H4 (cell line): ENCODE measurements around the gene PTPRR. TPM values are rescaled to one million over a fixed set of nuclear protein-coding genes. Genes with fewer than 3 reads are reported as not detected.
A peak's percentile ranks its signal among the peaks of the same experiment; 100 is the strongest.

Experiments
- DNase-seq: peaks from one replicate; pipeline ENCODE4 v3.0.0-alpha.2; 2015; ENCODE audit warnings: low spot score
- total RNA-seq: library from RNA; depleted of rRNA; stranded (reverse); fragments of >200 nt; shearing (Covaris generic); gene quantifications from 2 replicates; pipeline ENCODE4 v1.2.3, GENCODE V29; 2014; rRNA removed

Gene PTPRR, protein sequence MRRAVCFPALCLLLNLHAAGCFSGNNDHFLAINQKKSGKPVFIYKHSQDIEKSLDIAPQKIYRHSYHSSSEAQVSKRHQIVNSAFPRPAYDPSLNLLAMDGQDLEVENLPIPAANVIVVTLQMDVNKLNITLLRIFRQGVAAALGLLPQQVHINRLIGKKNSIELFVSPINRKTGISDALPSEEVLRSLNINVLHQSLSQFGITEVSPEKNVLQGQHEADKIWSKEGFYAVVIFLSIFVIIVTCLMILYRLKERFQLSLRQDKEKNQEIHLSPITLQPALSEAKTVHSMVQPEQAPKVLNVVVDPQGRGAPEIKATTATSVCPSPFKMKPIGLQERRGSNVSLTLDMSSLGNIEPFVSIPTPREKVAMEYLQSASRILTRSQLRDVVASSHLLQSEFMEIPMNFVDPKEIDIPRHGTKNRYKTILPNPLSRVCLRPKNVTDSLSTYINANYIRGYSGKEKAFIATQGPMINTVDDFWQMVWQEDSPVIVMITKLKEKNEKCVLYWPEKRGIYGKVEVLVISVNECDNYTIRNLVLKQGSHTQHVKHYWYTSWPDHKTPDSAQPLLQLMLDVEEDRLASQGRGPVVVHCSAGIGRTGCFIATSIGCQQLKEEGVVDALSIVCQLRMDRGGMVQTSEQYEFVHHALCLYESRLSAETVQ
- 1.3 TPM in 2 replicates for total RNA-seq

GRCh38 chr12:70920251-70920851, at the start of gene PTPRR:
Gene PTPRR (minus strand): TSS chr12:70920738. CDS start chr12:70920390, 348 bp downstream.
- DNase-seq = no peak

DNA sequence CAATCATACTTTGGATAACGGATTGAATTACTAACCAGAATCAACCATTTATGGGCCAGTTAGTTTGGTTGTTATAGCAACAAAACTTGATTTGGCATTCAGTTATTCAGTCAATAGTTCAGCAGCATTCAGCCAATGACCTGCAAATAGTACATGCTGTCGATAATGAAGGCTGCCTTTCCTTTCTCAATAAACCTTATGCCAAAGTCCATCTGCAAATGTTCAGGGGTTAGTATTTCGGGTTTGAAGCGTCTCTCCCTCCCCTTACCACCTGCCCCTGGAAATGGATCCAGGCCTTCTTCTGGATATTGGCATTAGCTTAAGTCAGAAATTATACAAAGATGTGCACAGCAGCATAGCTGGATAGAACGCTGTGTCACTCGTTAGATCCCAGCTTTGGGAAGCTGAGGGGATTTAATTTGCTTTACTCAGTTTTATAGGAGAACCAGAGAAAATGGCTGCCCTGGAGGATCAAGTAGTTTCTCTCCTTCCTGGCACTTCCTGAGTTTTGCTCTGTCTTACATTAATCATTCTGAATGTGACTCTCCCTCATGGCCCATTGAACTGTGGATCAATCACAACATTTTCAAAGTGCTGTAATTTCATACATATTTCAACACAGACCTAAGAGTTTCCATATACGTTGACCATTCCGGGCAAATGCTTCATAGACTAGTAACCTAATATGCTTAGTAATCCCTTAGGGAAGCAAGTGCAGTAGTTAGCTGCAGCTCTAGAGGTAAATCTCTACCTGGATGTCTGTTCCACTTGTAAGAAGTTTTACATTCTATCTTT, 46.7 kb upstream of the PTPRR start:
- DNase-seq = no peak

- DNase-seq = no peak
These were observed 45.5 kb upstream of the PTPRR start for GRCh38 chr12:70966046-70966445.

- DNase-seq = no peak
These were observed 44.5 kb upstream of the PTPRR start for GRCh38 chr12:70964867-70965510.

- no peak for DNase-seq
These were observed 42.6 kb upstream of the PTPRR start for GRCh38 chr12:70963081-70963660.

GRCh38 chr12:70962226-70962794, 41.8 kb upstream of the PTPRR start:
- DNase-seq = no peak

DNA sequence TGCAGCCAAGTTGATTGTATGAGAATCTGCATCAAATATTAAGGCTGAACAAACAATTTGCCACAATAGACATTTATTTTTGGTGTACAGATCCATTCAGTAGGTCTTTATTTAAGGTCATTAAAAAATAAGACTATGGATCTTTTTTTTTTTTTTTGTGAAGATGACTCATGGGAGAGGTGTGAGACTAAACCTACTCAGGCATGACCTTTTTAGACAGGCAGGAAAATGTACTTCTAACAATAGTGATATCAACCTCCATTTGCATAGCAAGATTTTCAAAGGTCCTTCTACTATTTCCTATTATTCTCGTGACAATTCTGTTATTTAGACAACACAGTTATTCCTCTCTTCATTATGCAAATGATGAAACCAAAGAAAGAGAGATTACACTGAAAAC, 39.9 kb upstream of the PTPRR start:
- DNase-seq = no peak

DNA sequence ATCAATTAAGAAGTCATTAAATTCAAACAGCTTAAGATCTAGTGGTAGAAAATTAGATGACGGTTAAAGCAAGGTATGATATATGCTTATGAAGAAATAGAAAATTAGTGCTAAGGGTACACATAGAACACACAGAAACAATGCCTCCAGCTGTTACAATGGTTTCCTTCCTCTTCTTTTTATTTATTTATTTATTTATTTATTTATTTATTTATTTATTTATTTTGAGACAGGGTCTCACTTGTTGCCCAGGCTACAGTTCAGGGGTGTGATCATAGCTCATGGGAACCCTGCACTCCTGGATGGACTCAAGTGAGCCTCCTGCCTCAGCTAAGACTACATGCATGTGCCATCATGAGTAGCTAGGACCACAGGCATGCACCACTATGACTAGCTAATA, 34.9 kb upstream of the PTPRR start:
- no peak for DNase-seq

DNA sequence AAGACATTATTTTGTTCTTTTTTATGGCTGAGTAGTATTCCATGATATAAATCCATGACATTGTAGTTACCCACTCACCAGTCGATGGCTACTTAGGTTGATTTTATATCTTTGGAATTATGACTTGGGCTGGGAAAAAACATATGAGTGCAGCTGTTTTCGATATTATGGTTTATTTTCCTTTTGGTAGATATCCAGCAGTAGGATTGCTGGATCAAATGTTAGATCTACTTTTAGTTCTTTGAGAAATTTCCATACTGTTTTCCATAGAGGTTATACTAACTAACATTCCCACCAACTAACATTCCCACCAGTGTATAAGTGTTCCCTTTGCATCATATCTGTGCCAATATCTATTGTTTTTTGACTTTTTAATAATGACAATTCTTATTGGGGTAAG, 29.9 kb upstream of the PTPRR start:
- no peak for DNase-seq

DNA sequence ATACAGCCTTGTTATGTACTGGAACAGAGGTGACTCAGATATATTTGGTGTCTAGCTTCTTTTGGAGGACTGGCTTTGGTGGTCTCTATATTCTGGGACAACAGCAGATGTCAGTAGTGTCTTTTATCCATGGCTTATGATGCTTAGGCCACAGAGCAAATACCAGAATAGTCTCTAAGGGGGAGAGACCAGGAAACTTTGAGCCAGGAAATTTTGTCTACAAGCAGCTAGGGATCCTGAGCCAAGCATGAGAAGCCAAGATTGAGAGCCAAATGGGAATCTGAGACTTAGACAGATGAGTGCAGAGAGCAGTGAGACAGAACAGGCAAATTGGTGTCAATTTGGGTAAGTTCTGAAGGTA, 28.4 kb upstream of the PTPRR start:
- DNase-seq = no peak

DNA sequence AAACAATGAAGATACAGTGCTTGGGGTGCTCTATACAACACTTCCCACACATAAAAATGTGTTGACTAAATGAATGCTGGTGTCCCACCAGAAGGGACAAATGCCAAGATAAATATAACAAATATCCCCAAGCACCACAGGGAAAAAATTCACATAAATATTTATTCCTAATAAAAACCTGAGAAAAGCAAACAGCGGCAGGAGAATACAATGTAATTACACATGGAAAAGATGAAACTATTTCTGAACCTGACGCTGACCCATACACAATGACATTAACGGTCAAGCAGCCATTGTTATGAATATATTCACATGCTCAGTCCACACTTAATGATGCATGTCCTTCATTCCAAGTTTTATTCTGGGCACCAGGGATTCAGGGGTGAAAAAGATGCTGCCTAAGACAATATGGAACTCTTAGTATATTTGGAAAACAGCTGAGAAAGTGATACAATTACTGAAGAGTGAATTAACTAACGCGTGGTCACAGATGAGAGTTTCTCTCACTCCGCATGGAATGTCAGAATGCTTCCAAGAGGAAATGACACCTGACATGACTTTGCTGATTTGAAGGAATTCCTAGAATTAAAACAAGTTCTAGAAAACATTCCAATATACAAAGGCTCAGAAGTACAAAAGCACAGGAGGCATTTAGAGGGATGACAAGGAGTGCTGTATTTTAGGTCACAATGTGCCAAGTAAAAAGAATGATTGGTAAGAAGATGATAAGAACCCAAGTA, 27.9 kb upstream of the PTPRR start:
- no peak for DNase-seq

GRCh38 chr12:70936203-70936813, 15.8 kb upstream of the PTPRR start:
- peak; percentile 6 for DNase-seq

- DNase-seq = no peak
These were observed 12.6 kb upstream of the PTPRR start for GRCh38 chr12:70933133-70933532.

DNA sequence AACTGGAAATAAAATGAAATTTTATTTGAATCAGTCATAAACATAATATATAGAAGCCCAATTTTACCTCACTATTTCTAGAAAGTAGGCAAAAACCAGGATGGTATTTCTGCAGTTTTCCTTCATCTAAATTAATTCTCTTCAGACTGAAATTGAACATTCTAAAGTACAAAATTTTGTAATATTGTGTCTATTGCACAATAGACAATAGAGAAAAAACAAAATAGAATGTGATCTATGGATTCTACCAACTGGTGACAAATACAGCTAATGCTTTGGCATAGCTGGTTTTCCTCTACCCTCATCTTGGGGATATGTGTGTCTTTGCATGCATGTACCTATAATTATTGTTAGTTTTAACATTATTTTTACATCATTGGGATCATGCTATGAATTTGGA, 8.5 kb upstream of the PTPRR start:
- no peak for DNase-seq

DNA sequence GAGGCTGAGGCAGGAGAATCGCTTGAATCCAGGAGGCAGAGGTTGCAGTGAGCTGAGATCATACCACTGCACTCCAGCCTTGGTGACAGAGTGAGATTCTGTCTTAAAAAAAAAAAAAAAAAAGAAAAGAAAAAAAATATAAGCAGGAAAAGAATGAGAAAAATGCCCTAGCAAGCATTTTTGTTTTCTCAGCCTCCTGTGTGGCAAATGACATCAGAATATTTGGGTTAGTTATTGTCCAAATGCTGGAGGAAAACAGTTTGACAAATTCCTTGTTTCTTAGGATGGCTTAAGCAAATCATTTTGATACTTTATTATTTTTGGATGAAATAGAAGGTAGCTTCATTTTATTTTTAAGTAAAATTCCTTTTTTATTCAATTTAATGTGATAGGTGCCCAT, 7.5 kb upstream of the PTPRR start:
- DNase-seq = no peak

DNA sequence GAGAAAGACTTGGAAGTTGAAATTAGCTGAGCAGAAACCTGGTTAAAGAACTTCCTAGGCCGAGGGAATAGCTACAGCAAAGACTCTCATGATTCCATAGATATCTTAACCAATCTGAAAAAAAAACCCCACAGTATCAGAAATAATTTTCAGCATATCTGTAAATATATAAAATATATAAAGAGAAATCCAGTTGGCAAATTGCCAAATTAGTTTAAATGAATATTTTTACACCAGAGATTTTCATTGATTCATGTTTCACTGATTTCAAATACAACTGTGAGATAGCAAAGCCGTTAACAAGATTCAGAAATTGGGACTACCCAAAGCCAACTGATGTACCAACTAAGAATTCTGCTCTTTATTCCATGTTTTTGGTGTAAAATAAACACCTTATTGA, 6.8 kb upstream of the PTPRR start:
- no peak for DNase-seq

DNA sequence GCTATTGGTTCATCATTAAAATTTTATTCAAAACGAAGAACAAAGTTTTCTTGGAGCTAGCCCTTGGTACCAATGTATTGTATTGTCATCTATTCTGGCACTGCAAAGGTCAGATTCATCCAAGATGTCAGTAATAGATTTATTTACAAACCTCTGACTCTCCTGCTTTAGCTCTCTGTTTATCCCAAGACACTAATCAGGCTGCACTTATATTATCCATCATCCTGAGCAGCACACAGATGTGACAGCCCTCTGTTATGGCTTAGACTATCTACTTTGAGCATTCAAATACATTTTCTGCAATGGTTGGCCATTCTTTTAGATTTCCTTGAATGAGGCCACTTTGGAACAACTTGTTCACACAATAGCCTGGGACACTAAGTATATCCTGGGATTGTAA, 5.0 kb upstream of the PTPRR start:
- DNase-seq = no peak

DNA sequence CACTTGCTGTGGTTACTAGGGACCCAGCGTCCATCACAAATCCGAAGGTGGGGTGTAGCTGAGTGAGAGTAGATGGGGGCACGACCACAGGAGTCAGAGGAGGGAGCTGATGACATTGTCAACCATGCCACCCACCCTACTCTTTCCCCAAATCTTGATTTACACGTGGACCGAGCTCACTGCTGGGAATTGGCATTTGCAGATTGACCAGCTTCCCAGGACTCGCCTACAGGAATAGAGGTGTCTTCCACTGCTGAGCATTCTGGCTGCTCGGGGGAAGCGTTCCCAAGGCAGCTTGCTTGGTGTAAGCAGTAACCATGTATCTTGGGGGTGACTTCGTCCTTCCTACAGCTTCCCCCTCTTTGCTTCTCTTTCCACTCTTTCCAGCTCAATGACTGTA, 353 bp upstream of the PTPRR start:
- DNase-seq = no peak

- peak; percentile 8 for DNase-seq
These were observed 922 bp downstream of the PTPRR start for GRCh38 chr12:70919597-70920035.

- no peak for DNase-seq
These were observed 1.4 kb downstream of the PTPRR start for GRCh38 chr12:70919176-70919575.
